ENCODE results near the gene TBC1D20.
"Not testable (repeated sequence)": the region's sequence is repeated elsewhere in the genome, so short reads cannot be mapped to it uniquely, and the experiment has no call there.

The TBC1D20 gene, protein sequence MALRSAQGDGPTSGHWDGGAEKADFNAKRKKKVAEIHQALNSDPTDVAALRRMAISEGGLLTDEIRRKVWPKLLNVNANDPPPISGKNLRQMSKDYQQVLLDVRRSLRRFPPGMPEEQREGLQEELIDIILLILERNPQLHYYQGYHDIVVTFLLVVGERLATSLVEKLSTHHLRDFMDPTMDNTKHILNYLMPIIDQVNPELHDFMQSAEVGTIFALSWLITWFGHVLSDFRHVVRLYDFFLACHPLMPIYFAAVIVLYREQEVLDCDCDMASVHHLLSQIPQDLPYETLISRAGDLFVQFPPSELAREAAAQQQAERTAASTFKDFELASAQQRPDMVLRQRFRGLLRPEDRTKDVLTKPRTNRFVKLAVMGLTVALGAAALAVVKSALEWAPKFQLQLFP

DNA sequence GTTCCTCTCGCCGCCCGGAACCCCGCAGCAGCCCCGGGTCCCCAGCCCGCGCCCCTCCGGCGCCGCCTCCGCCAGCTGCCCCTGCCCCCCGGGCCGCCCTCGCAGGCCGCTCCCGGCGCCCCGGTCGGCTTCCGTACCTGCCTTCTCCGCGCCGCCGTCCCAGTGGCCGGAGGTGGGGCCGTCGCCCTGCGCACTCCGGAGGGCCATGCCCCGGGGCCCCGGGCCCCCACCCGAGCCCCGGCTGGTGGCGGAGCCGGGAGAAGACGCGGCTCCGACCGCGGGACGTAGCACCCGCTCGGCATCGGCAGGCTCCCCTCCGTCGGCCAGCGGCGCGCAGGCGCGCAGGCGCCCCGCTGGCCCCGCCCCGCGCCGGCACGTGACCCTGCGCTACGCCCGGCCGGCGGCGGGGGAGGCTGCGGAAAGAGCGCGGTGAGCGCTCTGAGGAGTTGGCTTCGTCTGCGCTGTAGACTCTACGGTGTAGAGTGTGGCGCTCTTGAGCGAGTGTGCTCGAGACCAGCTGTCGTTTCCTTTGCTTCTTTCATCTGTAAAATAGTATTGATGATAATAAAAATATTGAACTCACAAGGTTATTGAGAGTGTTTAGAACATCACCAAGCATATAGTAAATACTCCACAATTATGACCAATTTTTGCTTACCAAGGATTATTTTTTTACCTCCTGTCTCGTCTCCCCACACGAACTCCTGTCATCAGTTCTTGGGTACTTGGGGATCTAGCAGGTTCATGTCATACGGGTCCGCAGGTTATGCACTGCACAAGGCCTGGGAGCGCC lies at the start of gene TBC1D20:
TBC1D20 (minus strand) TSS at position 335 of the 793 bp plus-strand sequence; CDS start at position 207, 128 bp downstream.
- DNase-seq, result peak; percentile 79 to 91

DNA sequence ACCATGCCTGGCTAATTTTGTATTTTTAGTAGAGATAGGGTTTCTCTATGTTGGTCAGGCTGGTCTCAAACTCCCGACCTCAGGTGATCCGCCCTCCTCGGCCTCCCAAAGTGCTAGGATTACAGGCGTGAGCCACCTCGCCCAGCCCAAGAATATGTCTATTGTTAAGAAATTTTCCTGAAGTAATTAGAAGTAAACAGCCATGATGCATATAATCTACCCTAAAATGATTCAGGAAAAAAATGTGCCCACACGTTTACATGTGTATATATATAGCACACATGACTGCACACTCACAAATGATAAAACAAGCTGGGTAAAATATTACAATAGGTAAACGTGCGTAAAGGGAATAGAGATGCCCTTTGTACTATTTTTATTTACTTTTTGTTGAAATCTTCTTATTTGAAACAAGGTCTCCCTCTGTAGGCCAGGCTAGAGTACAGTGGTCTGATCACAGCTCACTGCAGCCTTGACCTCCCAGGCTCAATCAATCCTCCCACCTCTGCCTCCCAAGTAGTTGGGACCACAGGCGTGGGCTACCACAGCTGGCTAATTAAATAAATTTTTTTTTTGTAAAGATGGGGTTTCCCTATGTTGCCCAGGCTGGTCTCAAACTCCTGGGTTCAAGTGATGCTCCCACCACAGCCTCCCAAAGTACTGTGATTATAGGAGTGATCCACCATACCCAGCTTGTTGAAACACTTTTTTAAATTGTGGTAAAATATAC lies 48.2 kb upstream of the TBC1D20 start:
- not testable (repeated sequence) for DNase-seq

DNA sequence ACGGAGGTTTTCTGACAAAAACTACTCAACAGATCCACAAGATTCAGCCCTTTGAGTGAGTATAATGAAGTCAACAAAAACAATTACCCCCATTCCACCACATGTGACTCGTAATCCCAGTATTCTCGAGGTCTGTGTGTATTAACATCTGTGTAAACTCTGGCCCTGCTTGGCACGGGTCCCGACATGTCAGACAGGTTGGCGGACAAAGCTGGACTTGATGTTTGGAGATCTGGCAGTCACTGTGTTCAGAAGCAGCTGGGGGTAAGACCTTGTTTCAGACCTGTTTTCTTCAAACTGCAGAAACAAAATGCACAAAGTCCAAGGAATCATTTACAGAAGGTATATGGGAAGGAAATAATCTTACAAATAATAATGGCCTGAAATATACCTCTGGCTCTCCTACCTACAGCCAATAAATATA lies 46.0 kb upstream of the TBC1D20 start:
- DNase-seq, result not testable (repeated sequence)

DNA sequence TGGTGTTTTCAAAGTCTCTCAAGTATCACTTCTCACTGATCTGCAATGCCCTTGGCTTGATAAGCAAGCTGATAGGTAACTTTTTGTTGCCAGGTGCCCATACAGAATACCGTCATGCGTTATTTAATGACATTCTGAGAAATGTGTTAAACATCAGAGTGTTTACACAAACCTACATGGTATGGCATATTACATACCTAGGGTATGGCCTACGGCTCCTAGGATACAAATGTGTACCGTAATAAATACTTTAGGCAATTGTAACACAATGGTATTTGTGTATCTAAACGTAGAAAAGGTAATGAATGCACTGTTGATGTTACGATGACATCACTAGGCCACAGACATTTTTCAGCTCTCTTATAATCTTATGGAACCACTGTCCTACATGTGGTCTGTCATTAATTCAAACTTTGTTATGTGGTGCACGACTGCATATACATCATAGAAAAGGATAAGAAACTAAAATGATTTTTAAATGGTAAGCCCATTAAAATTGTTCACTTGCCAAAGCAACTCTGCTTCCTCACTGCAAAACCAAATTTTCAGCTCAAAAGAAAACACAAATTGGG lies 45.5 kb upstream of the TBC1D20 start:
- DNase-seq, result no peak

DNA sequence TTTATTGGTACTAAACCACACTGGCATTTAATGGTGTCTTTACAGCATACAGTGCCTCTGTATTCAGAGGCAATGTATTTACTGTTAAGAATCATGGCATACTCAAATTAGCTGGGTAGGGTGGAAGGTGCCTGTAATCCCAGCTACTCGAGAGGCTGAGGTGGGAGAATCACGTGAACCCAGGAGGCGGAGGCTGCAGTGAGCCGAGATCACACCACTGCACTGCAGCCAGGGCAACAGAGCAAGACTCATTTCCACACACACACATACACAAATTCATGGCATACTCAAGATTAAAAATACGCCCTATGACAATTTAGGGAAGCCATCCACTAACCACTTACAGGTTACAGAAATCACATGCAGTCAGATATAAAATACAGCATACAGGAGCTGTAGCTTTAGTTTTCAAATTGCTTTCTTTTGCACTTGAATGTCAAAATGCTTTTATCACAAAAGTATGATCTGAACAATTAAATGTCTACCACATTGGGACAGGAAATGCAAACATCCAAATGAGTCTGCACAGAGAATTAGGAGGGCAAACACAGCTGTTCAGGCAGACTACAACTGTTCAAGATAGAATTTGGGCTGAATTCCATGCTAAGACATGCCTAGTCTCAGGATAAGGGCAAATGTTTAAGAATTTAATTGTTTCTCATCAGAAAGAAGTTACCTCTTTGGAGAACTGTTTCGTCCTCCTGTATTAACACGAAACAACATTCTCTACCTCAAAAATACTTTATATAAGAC lies 44.8 kb upstream of the TBC1D20 start:
- DNase-seq, result no peak

DNA sequence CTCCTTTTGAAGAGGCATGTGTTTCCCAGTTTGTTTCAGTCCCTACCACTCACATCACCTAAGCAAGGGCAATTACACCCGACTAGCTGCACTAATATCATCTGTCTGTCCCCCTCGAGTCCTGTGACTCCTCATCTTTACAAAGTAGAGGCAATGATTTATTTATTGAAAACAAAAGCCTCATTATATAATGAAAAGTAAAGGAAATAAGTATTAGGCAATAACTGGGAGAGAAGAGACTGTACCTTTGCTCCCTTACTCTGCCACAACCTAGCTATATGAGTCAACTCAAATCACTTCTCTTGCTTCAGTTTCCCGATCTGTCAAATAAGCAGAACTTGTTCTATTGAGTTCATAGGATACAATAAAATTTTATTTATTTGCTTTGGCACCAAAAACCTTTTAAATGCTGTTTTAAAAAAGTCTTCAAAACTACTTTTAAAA lies 42.3 kb upstream of the TBC1D20 start:
- DNase-seq, result no peak

GRCh38 chr20:503048-503737 lies 40.9 kb upstream of the TBC1D20 start:
- DNase-seq, result no peak

GRCh38 chr20:497979-498378 lies 35.6 kb upstream of the TBC1D20 start:
- no peak for DNase-seq

DNA sequence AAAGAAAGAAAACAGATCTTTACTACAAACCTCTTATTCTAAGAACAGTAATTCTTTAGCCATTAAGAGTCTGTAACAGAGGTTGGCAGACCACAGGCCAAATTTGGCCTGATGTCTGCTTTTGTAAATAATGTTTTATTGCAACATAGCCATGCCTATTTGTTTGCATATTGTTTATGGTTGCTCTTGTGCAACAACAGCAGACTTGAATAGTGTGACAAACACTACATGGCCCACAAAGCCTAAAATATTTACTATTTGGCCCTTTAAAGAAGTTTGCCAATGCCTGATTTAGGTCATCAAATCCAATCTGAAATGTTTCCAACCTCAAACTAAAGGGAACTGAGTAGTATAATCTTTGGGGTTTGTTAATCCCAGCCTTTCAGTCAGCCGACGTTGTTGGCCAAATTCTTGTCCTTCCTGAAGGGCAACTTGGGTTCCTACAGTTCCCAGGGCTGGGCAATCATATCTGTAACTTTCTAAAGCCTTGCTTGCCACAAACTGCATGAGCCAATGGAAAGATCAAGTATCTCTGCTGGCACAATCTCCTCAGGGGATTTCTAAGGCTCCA lies 33.9 kb upstream of the TBC1D20 start:
- no peak for DNase-seq

DNA sequence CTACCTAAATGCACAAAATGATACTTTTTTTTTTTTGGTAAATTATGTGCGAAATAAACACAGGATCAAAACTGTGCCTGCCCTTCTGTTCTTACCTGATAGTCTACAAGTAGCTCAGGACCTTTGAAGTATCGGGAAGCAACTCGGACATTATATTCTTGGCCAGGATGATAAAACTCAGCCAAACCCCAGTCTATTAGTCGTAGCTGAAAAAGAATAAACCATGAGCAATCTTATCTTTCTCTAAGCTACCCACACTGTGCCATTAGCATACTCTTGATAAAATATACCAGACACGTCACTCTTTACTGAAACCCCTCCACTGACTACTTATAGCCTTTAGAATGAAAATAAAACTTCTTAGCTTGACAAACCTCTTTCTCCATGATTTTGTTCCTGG lies 29.8 kb upstream of the TBC1D20 start:
- DNase-seq, result no peak

- DNase-seq, result no peak
These were observed 25.3 kb upstream of the TBC1D20 start for GRCh38 chr20:487655-488054.

- no peak for DNase-seq
These were observed 21.7 kb upstream of the TBC1D20 start for GRCh38 chr20:483815-484644.

DNA sequence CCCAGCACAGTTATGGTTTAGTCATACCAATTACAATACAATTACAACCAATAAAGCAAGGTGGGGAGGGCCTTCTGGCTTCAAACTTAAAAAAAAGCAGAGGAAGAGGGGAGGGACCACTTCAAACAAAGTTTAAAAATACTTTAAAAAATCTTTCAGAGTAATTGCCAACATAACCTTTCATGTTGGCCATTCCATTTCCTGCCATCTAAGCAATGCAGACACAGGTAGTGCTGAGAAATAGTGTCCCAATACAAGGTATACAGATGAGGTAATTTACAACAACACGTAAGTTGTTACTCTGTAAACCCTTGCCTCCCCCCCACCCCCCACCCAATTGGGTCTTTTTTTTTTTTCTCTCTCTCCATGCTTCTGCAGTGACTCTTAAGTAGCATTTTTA lies 18.8 kb upstream of the TBC1D20 start:
- no peak for DNase-seq

- DNase-seq, result no peak
These were observed 17.7 kb upstream of the TBC1D20 start for GRCh38 chr20:480044-480443.

- DNase-seq, result no peak
These were observed 17.2 kb upstream of the TBC1D20 start for GRCh38 chr20:479487-479886.

- DNase-seq, result peak; percentile 15 to 46
These were observed 16.7 kb upstream of the TBC1D20 start for GRCh38 chr20:478949-479429.

GRCh38 chr20:478010-478948 lies 15.9 kb upstream of the TBC1D20 start:
- DNase-seq, result no peak

- not testable (repeated sequence) for DNase-seq
These were observed 14.4 kb upstream of the TBC1D20 start for GRCh38 chr20:476561-477249.

All from NCI-H1930 (cell line).